ENCODE measurements around the gene SLC29A1. TPM values are rescaled to one million over a fixed set of nuclear protein-coding genes. Genes with fewer than 3 reads are reported as not detected.

SLC29A1 gene
- total RNA-seq, 1 experiment from 2014 or later = 54.7 TPM

DNA sequence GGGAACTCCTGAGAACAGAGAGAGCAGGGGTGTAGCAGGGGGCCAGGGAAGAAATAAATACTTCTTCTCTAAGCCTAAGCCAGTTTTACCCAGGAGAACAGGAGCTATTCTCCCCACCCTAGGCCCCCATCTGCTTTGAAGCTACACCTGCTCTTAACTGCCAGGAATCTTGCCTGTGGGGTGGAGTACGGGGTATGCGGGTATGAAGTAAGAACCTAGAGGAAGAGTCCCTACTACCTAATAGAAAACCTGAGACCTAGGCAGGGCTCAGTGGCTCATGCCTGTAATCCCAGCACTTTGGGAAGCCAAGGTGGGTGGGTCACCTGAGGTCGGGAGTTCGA, 1.5 kb downstream of the SLC29A1 start:
- H3K4me2 ChIP-seq (ENCODE audit: low read length) = peak overlapping the region; percentile 85
- TF ChIP-seq, protein P1, sequence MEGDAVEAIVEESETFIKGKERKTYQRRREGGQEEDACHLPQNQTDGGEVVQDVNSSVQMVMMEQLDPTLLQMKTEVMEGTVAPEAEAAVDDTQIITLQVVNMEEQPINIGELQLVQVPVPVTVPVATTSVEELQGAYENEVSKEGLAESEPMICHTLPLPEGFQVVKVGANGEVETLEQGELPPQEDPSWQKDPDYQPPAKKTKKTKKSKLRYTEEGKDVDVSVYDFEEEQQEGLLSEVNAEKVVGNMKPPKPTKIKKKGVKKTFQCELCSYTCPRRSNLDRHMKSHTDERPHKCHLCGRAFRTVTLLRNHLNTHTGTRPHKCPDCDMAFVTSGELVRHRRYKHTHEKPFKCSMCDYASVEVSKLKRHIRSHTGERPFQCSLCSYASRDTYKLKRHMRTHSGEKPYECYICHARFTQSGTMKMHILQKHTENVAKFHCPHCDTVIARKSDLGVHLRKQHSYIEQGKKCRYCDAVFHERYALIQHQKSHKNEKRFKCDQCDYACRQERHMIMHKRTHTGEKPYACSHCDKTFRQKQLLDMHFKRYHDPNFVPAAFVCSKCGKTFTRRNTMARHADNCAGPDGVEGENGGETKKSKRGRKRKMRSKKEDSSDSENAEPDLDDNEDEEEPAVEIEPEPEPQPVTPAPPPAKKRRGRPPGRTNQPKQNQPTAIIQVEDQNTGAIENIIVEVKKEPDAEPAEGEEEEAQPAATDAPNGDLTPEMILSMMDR (conservative IDR thresholded peaks at IDR 0.05; ENCODE audit: low read depth, low read length) = no peak
- no peak for TF ChIP-seq EZH2phosphoT487 (IDR thresholded peaks at IDR 0.05; ENCODE audit: borderline replicate concordance, low read length)
- TF ChIP-seq EZH2 (IDR thresholded peaks at IDR 0.05; ENCODE audit: low read length, unreplicated experiment) = no peak
- H2AFZ ChIP-seq (ENCODE audit: low read length) = no peak overlapping the region
- ATAC-seq (no peak), DNase-seq (no peak)
- ChIA-PET CTCF (interaction anchor here (1.5 kb wide), 1 partner anchor 9 kb away, joined by 5 read pairs; no protein-coding TSS in a partner anchor), POLR2A (ENCODE audit: unreplicated experiment) (interaction anchor here (0.6 kb wide), 1 partner anchor 27 kb away, joined by 3 read pairs; no protein-coding TSS in a partner anchor)
- H3K36me3 ChIP-seq (ENCODE audit: low read depth, low read length) = peaks cover 2% of the 10 kb centered on the region; the same call in 1 of the 2 replicates
- H4K20me1 ChIP-seq (ENCODE audit: low read length) = peaks cover 5% of the 10 kb centered on the region; the same call in 1 of the 2 replicates
- H3K9ac ChIP-seq (ENCODE audit: low read length) = no peak overlapping the region
- BruUV-seq (replicated peaks) = no TSS peak
- intact Hi-C loops (cut with micrococcal nuclease) = no loop called here
- peaks cover 21% of the 10 kb centered on the region for H3K4me1 ChIP-seq (ENCODE audit: insufficient read depth, low read length)
- peak overlapping the region; percentile 69; the same call in 1 of the 2 replicates for H3K4me3 ChIP-seq (ENCODE audit: low read length)
- H3K27me3 ChIP-seq (ENCODE audit: low read length) = no peaks in the 10 kb centered on the region
- H3F3A ChIP-seq (ENCODE audit: low read length, unreplicated experiment) = peaks cover 4% of the 10 kb centered on the region
- peaks cover 32% of the 10 kb centered on the region for H3K79me2 ChIP-seq (ENCODE audit: low read length)
- no peaks in the 10 kb centered on the region for H3K9me2 ChIP-seq (replicated peaks; ENCODE audit: low read length)
- no peak overlapping the region for H3K27ac ChIP-seq (ENCODE audit: low read length)
- H3K9me3 ChIP-seq (ENCODE audit: low read length) = no peaks in the 10 kb centered on the region

DNA sequence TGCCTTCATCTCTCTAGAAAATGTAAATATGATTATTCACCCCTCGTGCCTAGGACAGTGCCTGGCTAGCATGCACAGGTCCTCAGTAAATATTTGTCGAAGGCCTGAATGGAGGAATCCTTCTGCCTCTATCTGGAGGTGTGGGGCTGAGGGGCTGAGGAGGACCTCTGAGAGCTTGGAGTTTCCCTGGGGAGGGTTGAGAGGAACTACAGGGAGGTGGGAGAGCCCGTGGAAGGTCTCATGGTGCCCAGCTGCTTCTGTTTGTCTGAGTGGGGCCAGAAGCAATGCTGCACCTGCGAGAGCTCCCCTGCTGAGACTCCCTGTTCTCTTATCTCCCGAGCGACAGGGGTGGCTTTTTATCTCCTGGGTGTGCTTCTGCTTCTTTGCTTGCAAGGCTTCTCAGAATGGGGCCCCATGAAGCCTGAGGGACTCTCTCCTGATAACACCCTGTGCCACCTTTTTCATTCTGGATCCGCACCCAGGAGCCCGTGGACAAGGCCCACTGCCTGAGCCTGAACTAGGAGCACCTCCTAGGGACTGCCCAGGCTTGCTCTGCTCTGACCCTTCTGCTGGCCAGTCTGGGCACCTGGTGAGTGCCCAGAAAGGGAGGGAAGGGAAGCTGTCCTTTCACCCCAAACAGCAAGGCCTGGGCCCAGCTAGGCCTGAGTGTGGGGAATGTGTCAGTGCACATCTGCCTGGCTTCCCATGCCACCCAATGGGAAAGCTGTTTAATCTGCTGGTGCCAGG, 2.4 kb downstream of the SLC29A1 start:
- TF ChIP-seq EZH2phosphoT487 (IDR thresholded peaks at IDR 0.05; ENCODE audit: borderline replicate concordance, low read length) (no peak), EZH2 (IDR thresholded peaks at IDR 0.05; ENCODE audit: low read length, unreplicated experiment) (no peak)
- TF ChIP-seq, protein P1 (conservative IDR thresholded peaks at IDR 0.05; ENCODE audit: low read depth, low read length) = no peak
- BruUV-seq (replicated peaks) = no TSS peak
- H3K4me2 ChIP-seq (ENCODE audit: low read length) = no peak overlapping the region
- no peaks in the 10 kb centered on the region for H3K9me3 ChIP-seq (ENCODE audit: low read length)
- H3K4me1 ChIP-seq (ENCODE audit: insufficient read depth, low read length) = peaks cover 19% of the 10 kb centered on the region
- H3K36me3 ChIP-seq (ENCODE audit: low read depth, low read length) = peaks cover 5% of the 10 kb centered on the region; the same call in 1 of the 2 replicates
- ChIA-PET POLR2A (ENCODE audit: unreplicated experiment) (no interaction called here), CTCF (interaction anchor here (1.5 kb wide), 1 partner anchor 8 kb away, joined by 5 read pairs; no protein-coding TSS in a partner anchor)
- no peak overlapping the region for H3K9ac ChIP-seq (ENCODE audit: low read length)
- H2AFZ ChIP-seq (ENCODE audit: low read length) = no peak overlapping the region
- no peaks in the 10 kb centered on the region for H3K27me3 ChIP-seq (ENCODE audit: low read length)
- intact Hi-C loops (cut with micrococcal nuclease) = no loop called here
- H3F3A ChIP-seq (ENCODE audit: low read length, unreplicated experiment) = peaks cover 4% of the 10 kb centered on the region
- no peak overlapping the region for H3K4me3 ChIP-seq (ENCODE audit: low read length)
- DNase-seq (no peak), ATAC-seq (no peak)
- no peak overlapping the region for H3K27ac ChIP-seq (ENCODE audit: low read length)
- peaks cover 32% of the 10 kb centered on the region for H3K79me2 ChIP-seq (ENCODE audit: low read length)
- peaks cover 5% of the 10 kb centered on the region; the same call in 1 of the 2 replicates for H4K20me1 ChIP-seq (ENCODE audit: low read length)
- H3K9me2 ChIP-seq (replicated peaks; ENCODE audit: low read length) = no peaks in the 10 kb centered on the region
